GM12801 (cell line): ENCODE results near the gene BCL2.

ENCODE experiments used
- CTCF ChIP-seq: IDR thresholded peaks from one replicate; pipeline ENCODE4 v1.5.1; 2011; ENCODE audit warnings: control low read depth; ENCODE audit not compliant: insufficient read length; ENCODE audit errors: extremely low read depth

Gene BCL2

GRCh38 chr18:63155910-63156773 lies 163.4 kb downstream of the BCL2 start:
- no peak for TF ChIP-seq CTCF

GRCh38 chr18:63155169-63155852 lies 164.3 kb downstream of the BCL2 start:
- TF ChIP-seq CTCF: peak; percentile 78

- TF ChIP-seq CTCF: no peak
Measured at GRCh38 chr18:63154350-63155152, 165.0 kb downstream of the BCL2 start.

DNA sequence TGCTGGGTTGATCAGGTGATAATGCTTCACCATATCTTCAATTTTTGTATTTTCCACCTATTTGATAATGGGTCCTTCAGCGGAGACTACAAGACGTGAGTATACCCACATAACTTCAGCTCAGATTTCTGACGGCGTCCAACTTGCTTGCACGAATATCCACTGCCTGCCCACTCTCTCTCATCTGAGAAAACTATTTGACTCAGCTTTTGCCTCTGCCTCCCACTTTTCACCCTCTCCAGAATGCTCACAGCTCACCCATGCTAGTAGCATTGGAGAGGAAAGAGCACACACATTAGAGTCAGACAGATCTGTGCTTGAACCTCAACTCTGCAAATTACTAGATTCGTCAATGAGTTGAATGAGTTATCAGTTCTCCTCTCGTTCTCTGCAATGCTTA lies 166.8 kb downstream of the BCL2 start:
- TF ChIP-seq CTCF: no peak

DNA sequence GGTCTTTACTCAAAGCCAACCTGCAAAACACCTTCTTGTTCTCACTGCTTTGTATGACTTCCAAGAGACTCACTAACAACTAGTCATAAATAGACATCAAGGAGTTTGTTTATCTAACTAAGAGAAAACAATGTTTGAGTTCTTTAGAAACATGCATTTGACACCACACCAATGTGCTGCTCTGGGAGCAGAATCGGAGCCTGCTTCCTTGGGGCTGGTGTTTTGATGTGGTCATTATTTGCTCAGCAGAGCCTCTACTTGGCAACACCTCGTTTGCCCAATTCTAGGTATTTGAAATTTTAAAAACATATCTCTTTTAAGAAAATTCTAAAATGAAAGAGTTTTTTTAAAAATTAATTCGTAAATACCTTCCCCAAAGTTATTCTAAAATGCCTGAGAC lies 167.5 kb downstream of the BCL2 start:
- no peak for TF ChIP-seq CTCF

GRCh38 chr18:63151539-63151938 lies 168.0 kb downstream of the BCL2 start:
- TF ChIP-seq CTCF: no peak

DNA sequence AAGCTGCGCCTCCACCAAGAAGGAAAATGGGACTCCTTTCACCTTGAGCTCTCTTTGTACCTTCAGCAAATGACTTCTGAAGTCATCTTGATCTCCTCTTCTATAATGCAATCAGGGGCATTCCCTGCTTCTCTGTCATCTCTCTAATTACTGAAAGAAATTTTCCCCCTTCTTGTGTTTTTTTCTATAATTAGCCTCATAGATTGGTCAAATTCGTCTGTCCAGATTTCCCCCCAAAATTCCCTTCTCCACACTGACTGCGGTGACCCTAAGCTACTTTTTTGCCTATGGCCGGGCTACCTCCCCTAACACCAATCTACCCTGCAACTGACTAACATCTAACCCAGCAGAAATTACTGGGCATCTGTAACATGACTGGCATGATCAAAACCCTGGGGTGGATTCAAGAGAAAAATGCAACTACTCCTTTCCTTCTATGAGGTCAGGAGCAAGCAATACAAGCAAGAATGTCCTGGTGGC lies 168.6 kb downstream of the BCL2 start:
- TF ChIP-seq CTCF: no peak
